Memory B cell (primary cell): Measurements from ENCODE around the gene AIFM3.

Source experiments
- ATAC-seq: fragments of 150-1000 bp; cut with Tn5 transposase; 2 replicates; pipeline ENCODE4 v1.10.0; 2021; ENCODE audit warnings: low read depth, mild to moderate bottlenecking, moderate library complexity
- DNase-seq, 2 donors: peaks; one replicate each; pipeline ENCODE4 v3.0.0; 2022; ENCODE audit warnings: low spot score in 2 of 2
- H3K27ac Mint-ChIP-seq: one replicate; pipeline ENCODE4 v1.8.0; 2022; ENCODE audit warnings: mild to moderate bottlenecking, moderate library complexity, mixed read lengths
- H3K27me3 Mint-ChIP-seq: one replicate; pipeline ENCODE4 v1.8.0; 2022; ENCODE audit warnings: mixed read lengths
- H3K36me3 Mint-ChIP-seq: one replicate; pipeline ENCODE4 v1.8.0; 2022; ENCODE audit warnings: mild to moderate bottlenecking, mixed read lengths
- H3K4me1 Mint-ChIP-seq: one replicate; pipeline ENCODE4 v1.8.0; 2022; ENCODE audit warnings: mixed read lengths
- H3K4me3 Mint-ChIP-seq: one replicate; pipeline ENCODE4 v1.8.0; 2022; ENCODE audit warnings: mild to moderate bottlenecking, moderate library complexity, mixed read lengths
- H3K9me3 Mint-ChIP-seq: one replicate; pipeline ENCODE4 v1.8.0; 2022; ENCODE audit warnings: mixed read lengths

Gene AIFM3

GRCh38 chr22:20980523-20980922 is 13.5 kb downstream of the AIFM3 start:
- DNase-seq (no peak), ATAC-seq (no peak)
- H3K27me3 Mint-ChIP-seq, result peaks cover 3% of the 10 kb centered on the region
- H3K27ac Mint-ChIP-seq, result no peak overlapping the region
- peaks cover 3% of the 10 kb centered on the region for H3K9me3 Mint-ChIP-seq
- H3K4me1 Mint-ChIP-seq, result peaks cover 26% of the 10 kb centered on the region
- no peak overlapping the region for H3K4me3 Mint-ChIP-seq
- peaks cover 5% of the 10 kb centered on the region for H3K36me3 Mint-ChIP-seq

- peaks cover 3% of the 10 kb centered on the region for H3K9me3 Mint-ChIP-seq
- peaks cover 26% of the 10 kb centered on the region for H3K4me1 Mint-ChIP-seq
- peaks cover 3% of the 10 kb centered on the region for H3K27me3 Mint-ChIP-seq
- H3K36me3 Mint-ChIP-seq, result peaks cover 5% of the 10 kb centered on the region
- H3K27ac Mint-ChIP-seq, result peak overlapping the region; percentile 90
- peak overlapping the region; percentile 93 for H3K4me3 Mint-ChIP-seq
- DNase-seq (no peak), ATAC-seq (no peak)
Measured at GRCh38 chr22:20980938-20981722, 14.1 kb downstream of the AIFM3 start.

GRCh38 chr22:20981787-20982562 is 14.9 kb downstream of the AIFM3 start, which contains the start of gene LZTR1:
Gene LZTR1 (plus strand): TSS chr22:20982297. CDS start chr22:20982372, 75 bp downstream.
- Mint-ChIP-seq H3K9me3 (peaks cover 3% of the 10 kb centered on the region), H3K27ac (peak within 1 kb of the TSS; percentile 90), H3K36me3 (peaks cover 8% of the 10 kb centered on the region), H3K4me1 (peaks cover 28% of the 10 kb centered on the region), H3K4me3 (peak within 1 kb of the TSS; percentile 93), H3K27me3 (peaks cover 3% of the 10 kb centered on the region)
- peak; percentile 74 for ATAC-seq
- peak; percentile 53 to 61 for DNase-seq

GRCh38 chr22:20982563-20982882 is 15.5 kb downstream of the AIFM3 start:
- DNase-seq (no peak), ATAC-seq (no peak)
- H3K27me3 Mint-ChIP-seq, result peaks cover 3% of the 10 kb centered on the region
- peaks cover 3% of the 10 kb centered on the region for H3K9me3 Mint-ChIP-seq
- peak overlapping the region; percentile 93 for H3K4me3 Mint-ChIP-seq
- peak overlapping the region; percentile 90 for H3K27ac Mint-ChIP-seq
- peaks cover 9% of the 10 kb centered on the region for H3K36me3 Mint-ChIP-seq
- peaks cover 28% of the 10 kb centered on the region for H3K4me1 Mint-ChIP-seq

GRCh38 chr22:20983081-20983771 is 16.2 kb downstream of the AIFM3 start:
- DNase-seq (no peak), ATAC-seq (no peak)
- peaks cover 12% of the 10 kb centered on the region for H3K36me3 Mint-ChIP-seq

GRCh38 chr22:20985720-20986119 is 18.7 kb downstream of the AIFM3 start:
- ATAC-seq, result no peak
- Mint-ChIP-seq H3K9me3 (no peaks in the 10 kb centered on the region), H3K4me1 (peaks cover 21% of the 10 kb centered on the region), H3K4me3 (no peak overlapping the region), H3K27me3 (no peaks in the 10 kb centered on the region), H3K36me3 (peaks cover 11% of the 10 kb centered on the region), H3K27ac (no peak overlapping the region)
- DNase-seq, result no peak

More at GRCh38 chr22:20983081-20983771, 16.2 kb downstream of the AIFM3 start:
- Mint-ChIP-seq H3K27me3 (peaks cover 3% of the 10 kb centered on the region), H3K27ac (peak overlapping the region; percentile 90), H3K4me1 (peaks cover 28% of the 10 kb centered on the region), H3K9me3 (peaks cover 3% of the 10 kb centered on the region), H3K4me3 (peak overlapping the region; percentile 93)

- no peak overlapping the region for H3K27ac Mint-ChIP-seq
- H3K36me3 Mint-ChIP-seq, result peaks cover 14% of the 10 kb centered on the region
- ATAC-seq, result no peak
- no peak for DNase-seq
- H3K9me3 Mint-ChIP-seq, result no peaks in the 10 kb centered on the region
- H3K27me3 Mint-ChIP-seq, result no peaks in the 10 kb centered on the region
- H3K4me1 Mint-ChIP-seq, result peaks cover 16% of the 10 kb centered on the region
- H3K4me3 Mint-ChIP-seq, result no peak overlapping the region
Measured at GRCh38 chr22:20986365-20986764, 19.3 kb downstream of the AIFM3 start.

- Mint-ChIP-seq H3K27ac (no peak overlapping the region), H3K36me3 (peaks cover 14% of the 10 kb centered on the region), H3K9me3 (no peaks in the 10 kb centered on the region), H3K4me3 (no peak overlapping the region), H3K4me1 (peaks cover 13% of the 10 kb centered on the region), H3K27me3 (no peaks in the 10 kb centered on the region)
- DNase-seq (no peak), ATAC-seq (no peak)
Measured at GRCh38 chr22:20987375-20987774, 20.3 kb downstream of the AIFM3 start.

- ATAC-seq, result no peak
- no peak for DNase-seq
- Mint-ChIP-seq H3K27ac (no peak overlapping the region), H3K27me3 (no peaks in the 10 kb centered on the region), H3K4me3 (no peak overlapping the region), H3K4me1 (peaks cover 6% of the 10 kb centered on the region), H3K36me3 (peaks cover 16% of the 10 kb centered on the region), H3K9me3 (no peaks in the 10 kb centered on the region)
Measured at GRCh38 chr22:20988573-20989322, 21.7 kb downstream of the AIFM3 start.

- no peak overlapping the region for H3K27ac Mint-ChIP-seq
- peaks cover 12% of the 10 kb centered on the region for H3K36me3 Mint-ChIP-seq
Measured at GRCh38 chr22:20989323-20990138, 22.5 kb downstream of the AIFM3 start.

GRCh38 chr22:20990184-20991180 is 23.4 kb downstream of the AIFM3 start:
- DNase-seq, result no peak
- H3K27me3 Mint-ChIP-seq, result no peaks in the 10 kb centered on the region
- H3K4me1 Mint-ChIP-seq, result peaks cover 2% of the 10 kb centered on the region
- ATAC-seq, result no peak
- H3K36me3 Mint-ChIP-seq, result peaks cover 12% of the 10 kb centered on the region
- no peak overlapping the region for H3K4me3 Mint-ChIP-seq
- H3K27ac Mint-ChIP-seq, result no peak overlapping the region
- no peaks in the 10 kb centered on the region for H3K9me3 Mint-ChIP-seq

More at GRCh38 chr22:20989323-20990138, 22.5 kb downstream of the AIFM3 start:
- Mint-ChIP-seq H3K4me1 (peaks cover 2% of the 10 kb centered on the region), H3K4me3 (no peak overlapping the region), H3K27me3 (no peaks in the 10 kb centered on the region), H3K9me3 (no peaks in the 10 kb centered on the region)
- DNase-seq (no peak), ATAC-seq (no peak)
